Stimulated activated CD4-positive, alpha-beta T cell treated with anti-CD3 and anti-CD28 coated beads, TNF-alpha, amount 100 ng/mL, for 48 hours (primary cell): ENCODE measurements around the gene TCEAL4.
"Not testable (repeated sequence)": the region's sequence is repeated elsewhere in the genome, so short reads cannot be mapped to it uniquely, and the experiment has no call there.

Experiments used
- DNase-seq, 3 donors: peaks; one replicate each; pipeline ENCODE4 v3.0.0-alpha.2; 2020; ENCODE audit warnings: low read depth in 3 of 3

Gene TCEAL4

GRCh38 chrX:103592295-103592694 lies 7.0 kb downstream of the TCEAL4 start:
- DNase-seq, result not testable (repeated sequence)

GRCh38 chrX:103595202-103595601 lies 9.9 kb downstream of the TCEAL4 start:
- not testable (repeated sequence) for DNase-seq

GRCh38 chrX:103607364-103608305 lies 22.3 kb downstream of the TCEAL4 start, which contains the start of gene TCEAL3:
Gene TCEAL3, plus strand, starts transcription at chrX:103607963. Its CDS starts 1,102 bp downstream, at chrX:103609065.
- DNase-seq, result no peak

- no peak for DNase-seq
Measured at GRCh38 chrX:103608306-103608963, 23.1 kb downstream of the TCEAL4 start.

- no peak for DNase-seq
Measured at GRCh38 chrX:103610282-103610681, 25.0 kb downstream of the TCEAL4 start.

- DNase-seq, result no peak
Measured at GRCh38 chrX:103613362-103613890, 28.1 kb downstream of the TCEAL4 start.

- DNase-seq, result no peak
Measured at GRCh38 chrX:103614999-103615398, 29.7 kb downstream of the TCEAL4 start.

GRCh38 chrX:103615781-103616371 lies 30.6 kb downstream of the TCEAL4 start:
- no peak for DNase-seq

GRCh38 chrX:103616676-103617186 lies 31.4 kb downstream of the TCEAL4 start:
- no peak for DNase-seq

GRCh38 chrX:103624111-103624510 lies 38.8 kb downstream of the TCEAL4 start:
- DNase-seq, result no peak

GRCh38 chrX:103626855-103627254 lies 41.5 kb downstream of the TCEAL4 start:
- no peak for DNase-seq

GRCh38 chrX:103628386-103629317 lies 43.3 kb downstream of the TCEAL4 start, which contains the start of gene TCEAL1:
Gene TCEAL1, plus strand, starts transcription at chrX:103628975. Its CDS starts 942 bp downstream, at chrX:103629917.
- peak in 1 of 3 donors; percentile 22 for DNase-seq

GRCh38 chrX:103629318-103630170 lies 44.2 kb downstream of the TCEAL4 start:
- DNase-seq, result peak in 1 of 3 donors; percentile 14

GRCh38 chrX:103630171-103630511 lies 44.8 kb downstream of the TCEAL4 start:
- DNase-seq, result no peak

GRCh38 chrX:103631145-103631544 lies 45.8 kb downstream of the TCEAL4 start:
- no peak for DNase-seq

- no peak for DNase-seq
Measured at GRCh38 chrX:103635436-103635835, 50.1 kb downstream of the TCEAL4 start.
